SH-SY5Y (cell line): Measurements from ENCODE around the gene GPSM1.

Experiments
- GATA2 ChIP-seq: IDR thresholded peaks from 2 replicates; pipeline ENCODE4 v1.6.1; 2011; ENCODE audit warnings: mild to moderate bottlenecking, low read depth, low read length
- GATA3 ChIP-seq: IDR thresholded peaks from 2 replicates; pipeline ENCODE4 v1.6.1; 2011; ENCODE audit warnings: low read depth, mild to moderate bottlenecking, low read length, moderate library complexity

GRCh38 chr9:136316896-136317676 is 10.3 kb upstream of the GPSM1 start:
- TF ChIP-seq GATA2 (no peak), GATA3 (no peak)
